C4-2B (cell line): ENCODE data around the gene BTRC.

Source experiments
- CTCF ChIP-seq: fragments of 450-650 bp; conservative IDR thresholded peaks from 2 replicates; pipeline ENCODE4 v1.5.1; 2017; ENCODE audit warnings: mild to moderate bottlenecking
- ZFX ChIP-seq: fragments of 450-650 bp; IDR thresholded peaks from 2 replicates; pipeline ENCODE4 v1.6.1; 2017

GRCh38 chr10:101388676-101389276 is 34.8 kb downstream of the BTRC start:
- TF ChIP-seq CTCF (no peak), ZFX (no peak)
